ENCODE data around the gene IFI27. TPM values are rescaled to one million over a fixed set of nuclear protein-coding genes. Genes with fewer than 3 reads are reported as not detected.

The IFI27 gene
- total and polyA plus RNA-seq, 5 experiments from 2014 or later: 1.8 TPM; not detected in 4

GRCh38 chr14:94164685-94165431 lies 54.3 kb downstream of the IFI27 start:
- POLR2A ChIA-PET: interaction anchor here (0.5 to 0.6 kb wide), 2 partner anchors 14 to 35 kb away, joined by 3 read pairs; no protein-coding TSS in a partner anchor
- no peak for ATAC-seq
- H3K27ac Mint-ChIP-seq: peak overlapping the region in 2 of 10 donors; percentile 12 to 20

GRCh38 chr14:94165744-94166143 lies 55.2 kb downstream of the IFI27 start:
- H3K27ac Mint-ChIP-seq: no peak overlapping the region
- no peaks in the 10 kb centered on the region for H3K36me3 Mint-ChIP-seq
- peaks cover 0 to 9% (median 3%) of the 10 kb centered on the region in 5 donors for H3K27me3 Mint-ChIP-seq
- H3K4me1 Mint-ChIP-seq: peaks cover 8 to 18% (median 17%) of the 10 kb centered on the region in 4 donors
- no peak for DNase-seq
- ATAC-seq: no peak
- POLR2A ChIA-PET: interaction anchor here (0.6 kb wide), 1 partner anchor 36 kb away, joined by 3 read pairs; no protein-coding TSS in a partner anchor
- no peaks in the 10 kb centered on the region for H3K9me3 Mint-ChIP-seq
- H3K4me3 Mint-ChIP-seq: no peak overlapping the region

More at GRCh38 chr14:94164685-94165431, 54.3 kb downstream of the IFI27 start:
- DNase-seq: no peak
- peaks cover 0 to 9% (median 3%) of the 10 kb centered on the region in 5 donors for H3K27me3 Mint-ChIP-seq
- H3K4me3 Mint-ChIP-seq: no peak overlapping the region
- H3K4me1 Mint-ChIP-seq: peaks cover 9 to 26% (median 25%) of the 10 kb centered on the region in 4 donors
- no peaks in the 10 kb centered on the region for H3K9me3 Mint-ChIP-seq
- no peaks in the 10 kb centered on the region for H3K36me3 Mint-ChIP-seq

Other genes with a start within 250 kb of the IFI27 start
- gene FAM181A, start 183.4 kb upstream of the IFI27 start, total RNA-seq: not detected
- not detected for gene FAM181A, start 183.4 kb upstream of the IFI27 start, polyA plus RNA-seq
- 1 to 10 TPM; 1.5 to 1.8 TPM for gene ASB2, start 134.2 kb upstream of the IFI27 start, total RNA-seq
- 1 to 10 TPM in 1 of 3 donors, not detected in 2; 2.0 TPM for gene ASB2, start 134.2 kb upstream of the IFI27 start, polyA plus RNA-seq
- gene CCDC197, start 113.4 kb upstream of the IFI27 start, total RNA-seq: not detected
- gene CCDC197, start 113.4 kb upstream of the IFI27 start, polyA plus RNA-seq: not detected
- gene OTUB2, start 84.4 kb upstream of the IFI27 start, total RNA-seq: under 1 TPM; 0.16 to 0.22 TPM
- gene OTUB2, start 84.4 kb upstream of the IFI27 start, polyA plus RNA-seq: under 1 TPM; 0.10 to 0.23 (median 0.11) TPM
- 100 to 1,000 TPM; 315 to 319 TPM for gene DDX24, start 29.5 kb upstream of the IFI27 start, total RNA-seq
- gene DDX24, start 29.5 kb upstream of the IFI27 start, polyA plus RNA-seq: 100 to 1,000 TPM; 185 to 274 (median 244) TPM
- 1 to 10 TPM; 6.9 to 8.4 TPM for gene IFI27L1, start 29.4 kb upstream of the IFI27 start, total RNA-seq
- gene IFI27L1, start 29.4 kb upstream of the IFI27 start, polyA plus RNA-seq: 1 to 10 TPM; 4.3 to 7.9 (median 6.6) TPM
- gene IFI27L2, start 18.9 kb downstream of the IFI27 start, total RNA-seq: 10 to 100 TPM; 27.5 to 29.5 TPM
- gene IFI27L2, start 18.9 kb downstream of the IFI27 start, polyA plus RNA-seq: 10 to 100 TPM; 59.3 to 86.5 (median 64.2) TPM
- 1 to 10 TPM in 1 of 2 experiments, under 1 TPM in 1; 0.52 to 1.5 TPM for gene PPP4R4, start 63.6 kb downstream of the IFI27 start, total RNA-seq
- gene PPP4R4, start 63.6 kb downstream of the IFI27 start, polyA plus RNA-seq: under 1 TPM in 2 of 3 donors, not detected in 1; 0.07 to 0.16 TPM
- not detected for gene SERPINA10, start 182.5 kb downstream of the IFI27 start, total RNA-seq
- gene SERPINA10, start 182.5 kb downstream of the IFI27 start, polyA plus RNA-seq: not detected
- not detected for gene SERPINA6, start 212.6 kb downstream of the IFI27 start, total RNA-seq
- not detected for gene SERPINA6, start 212.6 kb downstream of the IFI27 start, polyA plus RNA-seq